Measurements from ENCODE around the gene RSPH1. TPM values are rescaled to one million over a fixed set of nuclear protein-coding genes. Genes with fewer than 3 reads are reported as not detected.

The RSPH1 gene
- polyA plus RNA-seq, 1 experiment: not detected

DNA sequence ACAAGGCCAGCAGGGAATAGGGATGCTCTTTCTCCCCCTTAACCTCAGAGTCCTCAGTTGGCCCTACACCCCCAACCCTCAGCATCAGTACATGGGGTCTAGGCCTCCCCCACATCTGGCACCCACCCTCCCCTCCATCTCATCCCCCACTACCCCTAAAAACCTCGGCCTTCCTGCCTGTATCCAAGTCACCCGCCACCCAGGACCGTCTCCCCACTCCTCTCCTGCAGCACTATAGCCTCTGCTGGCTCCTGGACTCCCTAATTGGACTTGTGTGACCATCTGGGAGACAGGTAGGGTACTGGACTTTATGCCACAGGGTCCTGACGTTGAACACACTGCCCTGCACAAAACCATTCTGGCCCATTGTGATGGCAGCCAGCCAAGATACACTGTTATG lies 6.0 kb downstream of the RSPH1 start:
- TF ChIP-seq, protein P1, sequence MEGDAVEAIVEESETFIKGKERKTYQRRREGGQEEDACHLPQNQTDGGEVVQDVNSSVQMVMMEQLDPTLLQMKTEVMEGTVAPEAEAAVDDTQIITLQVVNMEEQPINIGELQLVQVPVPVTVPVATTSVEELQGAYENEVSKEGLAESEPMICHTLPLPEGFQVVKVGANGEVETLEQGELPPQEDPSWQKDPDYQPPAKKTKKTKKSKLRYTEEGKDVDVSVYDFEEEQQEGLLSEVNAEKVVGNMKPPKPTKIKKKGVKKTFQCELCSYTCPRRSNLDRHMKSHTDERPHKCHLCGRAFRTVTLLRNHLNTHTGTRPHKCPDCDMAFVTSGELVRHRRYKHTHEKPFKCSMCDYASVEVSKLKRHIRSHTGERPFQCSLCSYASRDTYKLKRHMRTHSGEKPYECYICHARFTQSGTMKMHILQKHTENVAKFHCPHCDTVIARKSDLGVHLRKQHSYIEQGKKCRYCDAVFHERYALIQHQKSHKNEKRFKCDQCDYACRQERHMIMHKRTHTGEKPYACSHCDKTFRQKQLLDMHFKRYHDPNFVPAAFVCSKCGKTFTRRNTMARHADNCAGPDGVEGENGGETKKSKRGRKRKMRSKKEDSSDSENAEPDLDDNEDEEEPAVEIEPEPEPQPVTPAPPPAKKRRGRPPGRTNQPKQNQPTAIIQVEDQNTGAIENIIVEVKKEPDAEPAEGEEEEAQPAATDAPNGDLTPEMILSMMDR (IDR thresholded peaks at IDR 0.05; ENCODE audit: low read depth, low read length): no peak
- no peak overlapping the region for H3K4me3 ChIP-seq (ENCODE audit: low read depth, low read length)
- DNase-seq (ENCODE audit: low read depth, low spot score): no peak
- ChIA-PET POLR2A (no interaction called here), CTCF (no interaction called here)
- H3K27me3 ChIP-seq (ENCODE audit: control insufficient read depth, insufficient read depth, low read length): peaks cover 2% of the 10 kb centered on the region
- no peak overlapping the region for H3K27ac ChIP-seq (ENCODE audit: low read depth, low read length)
- H3K9me3 ChIP-seq (ENCODE audit: control insufficient read depth, insufficient read depth, low read length): no peaks in the 10 kb centered on the region

DNA sequence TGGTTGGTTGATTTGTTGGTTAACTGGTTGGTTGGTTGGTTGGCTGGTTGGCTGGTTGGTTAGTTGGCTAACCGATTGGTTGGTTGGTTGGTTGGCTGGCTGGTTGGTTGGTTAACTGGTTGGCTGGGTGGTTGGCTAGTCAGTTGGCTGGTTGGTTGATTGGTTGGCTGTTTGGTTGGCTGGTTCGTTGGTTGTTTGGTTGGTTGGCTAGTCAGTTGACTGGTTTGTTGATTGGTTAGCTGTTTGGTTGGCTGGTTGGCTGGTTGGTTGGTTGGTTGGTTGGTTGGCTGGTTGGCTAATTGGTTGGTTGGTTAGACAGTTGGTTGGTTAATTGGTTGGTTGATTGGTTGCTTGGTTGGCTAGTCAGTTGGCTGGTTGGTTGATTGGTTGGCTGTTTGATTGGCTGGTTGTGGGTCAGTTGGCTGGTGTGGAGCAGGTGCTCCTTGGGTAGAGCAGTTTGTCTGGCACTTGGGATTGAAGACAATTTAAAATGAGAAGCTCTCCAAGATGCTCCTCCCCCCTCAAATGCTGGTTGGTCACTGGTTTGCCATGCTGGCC lies 6.9 kb downstream of the RSPH1 start:
- Histone ChIP-seq H3K9me3 (ENCODE audit: control insufficient read depth, insufficient read depth, low read length) (no peaks in the 10 kb centered on the region), H3K27ac (ENCODE audit: low read depth, low read length) (no peak overlapping the region), H3K4me3 (ENCODE audit: low read depth, low read length) (no peak overlapping the region), H3K27me3 (ENCODE audit: control insufficient read depth, insufficient read depth, low read length) (peaks cover 2% of the 10 kb centered on the region)
- ChIA-PET CTCF (no interaction called here), POLR2A (no interaction called here)
- TF ChIP-seq, protein P1 (IDR thresholded peaks at IDR 0.05; ENCODE audit: low read depth, low read length): no peak
- no peak for DNase-seq (ENCODE audit: low read depth, low spot score)

DNA sequence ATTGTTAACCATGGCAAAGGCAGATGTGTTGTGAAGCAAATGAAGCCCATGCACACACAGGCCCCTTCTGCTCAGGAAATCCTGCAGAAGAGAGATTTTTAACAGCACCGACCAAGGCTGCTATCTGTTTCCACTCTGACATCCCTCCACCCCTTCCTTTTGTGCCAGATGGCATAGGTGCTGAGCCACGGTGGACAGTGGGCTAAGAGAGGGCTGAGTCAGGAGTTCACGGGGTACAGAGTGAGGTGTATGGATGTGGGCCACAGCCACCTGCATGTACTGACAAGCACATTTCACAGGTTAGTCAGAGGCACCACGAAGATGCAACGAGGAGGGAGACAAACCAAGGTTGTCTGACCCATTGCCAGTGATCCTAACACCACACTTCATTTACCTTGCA lies 9.5 kb downstream of the RSPH1 start:
- Histone ChIP-seq H3K9me3 (ENCODE audit: control insufficient read depth, insufficient read depth, low read length) (no peaks in the 10 kb centered on the region), H3K27me3 (ENCODE audit: control insufficient read depth, insufficient read depth, low read length) (peaks cover 2% of the 10 kb centered on the region), H3K27ac (ENCODE audit: low read depth, low read length) (no peak overlapping the region), H3K4me3 (ENCODE audit: low read depth, low read length) (no peak overlapping the region)
- CTCF ChIA-PET: no interaction called here
- POLR2A ChIA-PET: no interaction called here
- TF ChIP-seq, protein P1 (IDR thresholded peaks at IDR 0.05; ENCODE audit: low read depth, low read length): no peak
- DNase-seq (ENCODE audit: low read depth, low spot score): no peak

DNA sequence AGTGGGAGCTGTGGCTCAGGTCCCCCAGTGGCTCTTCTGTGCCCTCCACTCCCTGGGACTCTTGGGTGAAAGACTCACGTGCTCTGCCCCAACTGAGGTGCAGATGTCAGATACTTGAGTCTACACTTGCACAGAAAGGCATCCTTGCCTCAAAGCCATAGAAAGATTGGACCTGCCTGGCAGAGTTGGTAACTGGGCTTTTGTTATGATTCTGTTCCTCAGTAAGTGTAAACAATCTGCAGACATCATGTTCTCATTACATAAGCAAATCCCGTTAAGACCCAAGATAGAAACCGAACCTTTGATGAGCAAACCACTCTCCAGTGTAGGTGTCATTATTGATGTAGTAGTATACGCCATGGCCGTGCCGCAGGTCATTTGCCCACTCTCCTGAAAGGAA lies 10.0 kb downstream of the RSPH1 start:
- Histone ChIP-seq H3K27me3 (ENCODE audit: control insufficient read depth, insufficient read depth, low read length) (peaks cover 2% of the 10 kb centered on the region), H3K4me3 (ENCODE audit: low read depth, low read length) (no peak overlapping the region), H3K27ac (ENCODE audit: low read depth, low read length) (no peak overlapping the region), H3K9me3 (ENCODE audit: control insufficient read depth, insufficient read depth, low read length) (no peaks in the 10 kb centered on the region)
- TF ChIP-seq, protein P1 (IDR thresholded peaks at IDR 0.05; ENCODE audit: low read depth, low read length): no peak
- ChIA-PET POLR2A (no interaction called here), CTCF (no interaction called here)
- no peak for DNase-seq (ENCODE audit: low read depth, low spot score)

DNA sequence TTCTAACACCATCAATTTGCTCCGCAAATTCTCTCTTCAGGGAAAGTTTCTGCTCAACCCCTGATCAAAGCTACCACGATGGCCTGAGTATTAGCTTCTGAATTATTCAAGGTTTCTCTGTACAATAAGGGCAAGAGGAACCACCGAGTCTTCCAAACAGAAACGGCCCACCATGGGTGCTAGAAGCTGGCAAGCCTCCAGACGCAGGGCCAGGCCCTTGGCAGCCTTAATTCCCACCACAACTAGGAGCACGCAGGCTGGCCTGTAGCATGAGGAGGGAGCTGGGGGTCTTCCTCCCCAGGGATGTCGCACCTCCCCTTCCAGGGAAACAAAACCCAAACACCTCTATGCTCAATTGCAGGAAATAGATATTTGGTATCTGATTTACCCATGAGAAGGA lies 11.1 kb downstream of the RSPH1 start:
- CTCF ChIA-PET: no interaction called here
- H3K4me3 ChIP-seq (ENCODE audit: low read depth, low read length): no peak overlapping the region
- TF ChIP-seq, protein P1 (IDR thresholded peaks at IDR 0.05; ENCODE audit: low read depth, low read length): no peak
- POLR2A ChIA-PET: no interaction called here
- DNase-seq (ENCODE audit: low read depth, low spot score): no peak
- H3K27ac ChIP-seq (ENCODE audit: low read depth, low read length): no peak overlapping the region
- H3K27me3 ChIP-seq (ENCODE audit: control insufficient read depth, insufficient read depth, low read length): peaks cover 2% of the 10 kb centered on the region
- H3K9me3 ChIP-seq (ENCODE audit: control insufficient read depth, insufficient read depth, low read length): no peaks in the 10 kb centered on the region
